Left ventricle myocardium inferior (tissue), 1 donor: ENCODE data around the gene PSAPL1. TPM values are rescaled to one million over a fixed set of nuclear protein-coding genes. Genes with fewer than 3 reads are reported as not detected.

Experiments
- DNase-seq: peaks from one replicate; pipeline ENCODE4 v3.0.0-alpha.2; 2020
- H3K27ac ChIP-seq: fragments of 200-600 bp; replicated peaks from 2 replicates; pipeline ENCODE4 v1.8.0; 2021
- H3K27me3 ChIP-seq: fragments of 200-600 bp; 2 replicates; pipeline ENCODE4 v1.8.0; 2021; ENCODE audit warnings: low read depth
- H3K36me3 ChIP-seq: fragments of 200-600 bp; 2 replicates; pipeline ENCODE4 v1.8.0; 2021
- H3K4me1 ChIP-seq: fragments of 200-600 bp; 2 replicates; pipeline ENCODE4 v1.8.0; 2021
- H3K4me3 ChIP-seq: fragments of 200-600 bp; 2 replicates; pipeline ENCODE4 v1.8.0; 2021; ENCODE audit warnings: mild to moderate bottlenecking, moderate library complexity
- H3K9me3 ChIP-seq: fragments of 200-600 bp; replicated peaks from 2 replicates; pipeline ENCODE4 v1.8.0; 2021
- CTCF ChIP-seq: fragments of 200-600 bp; IDR thresholded peaks from 2 replicates; pipeline ENCODE4 v1.8.0; 2021; ENCODE audit warnings: antibody characterized with exemption, mild to moderate bottlenecking, borderline replicate concordance
- intact Hi-C: fragments of 100-400 bp; cut with micrococcal nuclease; formaldehyde crosslinking; loops from one replicate; pipeline ENCODE4 v1.11.0; 2022
- total RNA-seq: library from RNA; stranded (reverse); fragmentation: NEBNext Ultra II Directional; extraction: Animal tissue kit (Norgen Biotek cat#: 25700); gene quantifications from one replicate; pipeline ENCODE4 v1.2.1, GENCODE V29; 2021
- donor health status: DM: no; HTN: yes; CAD: no; lungs with severe emphysema.

The PSAPL1 gene
- total RNA-seq, 1 donor from 2014 or later = not detected

GRCh38 chr4:7425124-7425523 is 9.6 kb downstream of the PSAPL1 start:
- DNase-seq = peak; percentile 3
- Histone ChIP-seq H3K4me3 (no peak overlapping the region), H3K9me3 (no peaks in the 10 kb centered on the region), H3K27ac (no peak overlapping the region), H3K27me3 (peaks cover 12% of the 10 kb centered on the region), H3K4me1 (peaks cover 4% of the 10 kb centered on the region), H3K36me3 (no peaks in the 10 kb centered on the region)
- intact Hi-C loops = no loop called here
- TF ChIP-seq CTCF = no peak

GRCh38 chr4:7424553-7425111 is 10.1 kb downstream of the PSAPL1 start:
- H3K27me3 ChIP-seq = peaks cover 12% of the 10 kb centered on the region
- no peak for TF ChIP-seq CTCF
- no peaks in the 10 kb centered on the region for H3K36me3 ChIP-seq
- H3K9me3 ChIP-seq = no peaks in the 10 kb centered on the region
- no peak overlapping the region for H3K27ac ChIP-seq
- no peak overlapping the region for H3K4me3 ChIP-seq
- intact Hi-C loops = no loop called here
- peaks cover under 1% of the 10 kb centered on the region for H3K4me1 ChIP-seq
- DNase-seq = peak; percentile 1

GRCh38 chr4:7423801-7424552 is 10.8 kb downstream of the PSAPL1 start:
- Histone ChIP-seq H3K4me3 (no peak overlapping the region), H3K27ac (no peak overlapping the region), H3K27me3 (peaks cover 12% of the 10 kb centered on the region), H3K9me3 (no peaks in the 10 kb centered on the region), H3K36me3 (no peaks in the 10 kb centered on the region), H3K4me1 (no peaks in the 10 kb centered on the region)
- DNase-seq = peak; percentile 5
- no peak for TF ChIP-seq CTCF
- intact Hi-C loops = no loop called here

GRCh38 chr4:7423391-7423790 is 11.3 kb downstream of the PSAPL1 start:
- no peak overlapping the region for H3K4me3 ChIP-seq

GRCh38 chr4:7422898-7423180 is 11.9 kb downstream of the PSAPL1 start:
- H3K4me1 ChIP-seq = no peaks in the 10 kb centered on the region
- H3K4me3 ChIP-seq = no peak overlapping the region
- intact Hi-C loops = no loop called here
- H3K36me3 ChIP-seq = no peaks in the 10 kb centered on the region
- no peak for DNase-seq
- no peaks in the 10 kb centered on the region for H3K9me3 ChIP-seq
- H3K27ac ChIP-seq = no peak overlapping the region
- H3K27me3 ChIP-seq = peaks cover 15% of the 10 kb centered on the region
- no peak for TF ChIP-seq CTCF

More at GRCh38 chr4:7423391-7423790, 11.3 kb downstream of the PSAPL1 start:
- intact Hi-C loops = no loop called here
- Histone ChIP-seq H3K9me3 (no peaks in the 10 kb centered on the region), H3K36me3 (no peaks in the 10 kb centered on the region), H3K27ac (no peak overlapping the region), H3K4me1 (no peaks in the 10 kb centered on the region), H3K27me3 (peaks cover 12% of the 10 kb centered on the region)
- no peak for TF ChIP-seq CTCF
- no peak for DNase-seq
